A673 (cell line): ENCODE measurements around the gene TPP1. TPM values are rescaled to one million over a fixed set of nuclear protein-coding genes. Genes with fewer than 3 reads are reported as not detected.

Experiments
- BruUV-seq: library from RNA; stranded (reverse); fragments of 400-500 nt; replicated peaks from 2 replicates; lab custom pipeline; 2021; lab: Mats Ljungman, UMichigan
- CTCF ChIA-PET: fragments of 300-600 bp; sonication (Branson Sonifier 250); formaldehyde crosslinking; loops from one replicate; lab custom pipeline; 2022; ENCODE audit warnings: antibody characterized with exemption; lab: Charles Lee
- POLR2A ChIA-PET: fragments of 300-600 bp; sonication (Branson Sonifier 250); formaldehyde crosslinking; loops from one replicate; lab custom pipeline; 2022; ENCODE audit warnings: antibody characterized with exemption; ENCODE audit not compliant: low non-redundant PET; lab: Charles Lee
- DNase-seq: peaks from one replicate; pipeline ENCODE4 v3.0.0-alpha.2; 2015; ENCODE audit warnings: low spot score
- H3K27ac ChIP-seq: fragments of 200-600 bp; sonication (generic); 2 replicates; pipeline ENCODE4 v1.5.1; 2016; ENCODE audit warnings: mixed run types, low read depth, mild to moderate bottlenecking, mixed read lengths, antibody characterized with exemption, low read length; ENCODE audit not compliant: poor library complexity, severe bottlenecking
- H3K27me3 ChIP-seq: fragments of 200-600 bp; sonication (generic); replicated peaks from 2 replicates; pipeline ENCODE4 v1.6.1; 2017; ENCODE audit warnings: mixed run types, low read depth, mild to moderate bottlenecking, mixed read lengths, antibody characterized with exemption, low read length; ENCODE audit not compliant: insufficient read depth, poor library complexity
- H3K36me3 ChIP-seq: fragments of 200-600 bp; sonication (generic); 2 replicates; pipeline ENCODE4 v1.6.1; 2016; ENCODE audit warnings: mixed run types, mild to moderate bottlenecking, mixed read lengths, antibody characterized with exemption, low read length; ENCODE audit not compliant: insufficient read depth, poor library complexity, severe bottlenecking
- H3K4me1 ChIP-seq: fragments of 200-600 bp; sonication (generic); 2 replicates; pipeline ENCODE4 v1.6.1; 2017; ENCODE audit warnings: mixed run types, mild to moderate bottlenecking, mixed read lengths, antibody characterized with exemption, low read length; ENCODE audit not compliant: insufficient read depth, poor library complexity, severe bottlenecking
- H3K4me3 ChIP-seq: fragments of 200-600 bp; sonication (generic); 2 replicates; pipeline ENCODE4 v1.5.1; 2016; ENCODE audit warnings: low read depth, mixed run types, mild to moderate bottlenecking, mixed read lengths, low read length; ENCODE audit not compliant: poor library complexity, severe bottlenecking
- H3K9me3 ChIP-seq: fragments of 200-600 bp; sonication (generic); 2 replicates; pipeline ENCODE4 v1.6.1; 2016; ENCODE audit warnings: mixed run types, low read depth, mild to moderate bottlenecking, mixed read lengths, antibody characterized with exemption, low read length; ENCODE audit not compliant: poor library complexity, severe bottlenecking
- CTCF ChIP-seq: fragments of 300-800, 200-600 bp; sonication (generic); conservative IDR thresholded peaks from 2 replicates; pipeline ENCODE4 v1.5.1; 2017; ENCODE audit warnings: low read depth, mild to moderate bottlenecking, antibody characterized with exemption, low read length, moderate library complexity, mixed read lengths
- EZH2 ChIP-seq: fragments of 200-600 bp; sonication (generic); IDR thresholded peaks from 2 replicates; pipeline ENCODE4 v1.6.1; 2017; ENCODE audit warnings: borderline replicate concordance, low read depth, mild to moderate bottlenecking, mixed read lengths, antibody characterized with exemption, low read length; ENCODE audit not compliant: poor library complexity, severe bottlenecking
- intact Hi-C: fragments of 100-400 bp; cut with micrococcal nuclease; formaldehyde crosslinking; loops from one replicate; pipeline ENCODE4 v1.10.0; 2022; ENCODE audit not compliant: unreplicated experiment
- total RNA-seq: library from RNA; stranded (reverse); gene quantifications from 2 replicates; pipeline ENCODE4 v1.2.3, GENCODE V29; 2021

The TPP1 gene
- total RNA-seq, 1 experiment from 2014 or later = 53.0 TPM

GRCh38 chr11:6606471-6607189, 12.6 kb downstream of the TPP1 start:
- Histone ChIP-seq H3K36me3 (peaks cover 36% of the 10 kb centered on the region), H3K27ac (peak overlapping the region; percentile 82), H3K27me3 (no peaks in the 10 kb centered on the region), H3K9me3 (no peaks in the 10 kb centered on the region), H3K4me1 (peaks cover 14% of the 10 kb centered on the region), H3K4me3 (no peak overlapping the region)
- DNase-seq = peak; percentile 78
- BruUV-seq = no TSS peak
- no peak for TF ChIP-seq CTCF
- no peak for TF ChIP-seq EZH2
- POLR2A ChIA-PET = no interaction called here
- intact Hi-C loops = loop anchor here (5.0 kb wide), 1 partner anchor 124 kb away; the partner anchor contains the start of genes ARFIP2 and TIMM10B
- CTCF ChIA-PET = no interaction called here

DNA sequence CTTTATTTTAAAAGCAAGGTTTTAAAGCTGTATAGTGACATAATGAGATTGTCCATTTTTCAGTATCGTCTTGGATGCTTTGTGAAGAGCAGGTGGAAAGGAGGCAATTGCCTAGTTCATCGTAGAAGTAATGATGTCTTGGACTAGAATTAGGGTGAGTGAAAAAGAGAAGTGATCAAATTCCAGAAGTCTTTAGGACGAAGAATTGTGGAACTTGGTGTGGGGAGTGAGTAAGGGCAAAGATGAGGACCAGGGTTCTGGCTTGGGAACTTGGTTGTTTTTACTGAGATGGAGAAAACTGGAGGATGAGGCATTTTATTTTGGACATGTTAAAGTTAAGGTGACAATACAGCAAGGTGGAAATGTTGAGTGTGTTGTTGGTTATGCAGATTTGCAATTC, 14.4 kb downstream of the TPP1 start:
- H3K4me1 ChIP-seq = peaks cover 10% of the 10 kb centered on the region
- H3K27me3 ChIP-seq = no peaks in the 10 kb centered on the region
- DNase-seq = no peak
- H3K4me3 ChIP-seq = peak overlapping the region; percentile 74
- TF ChIP-seq EZH2 (no peak), CTCF (no peak)
- H3K9me3 ChIP-seq = no peaks in the 10 kb centered on the region
- H3K27ac ChIP-seq = peak overlapping the region; percentile 78
- POLR2A ChIA-PET = no interaction called here
- CTCF ChIA-PET = no interaction called here
- peaks cover 39% of the 10 kb centered on the region for H3K36me3 ChIP-seq
- no TSS peak for BruUV-seq
- intact Hi-C loops = loop anchor here (5.0 kb wide), 2 partner anchors 72 to 122 kb away; partner anchors contain the start of genes ARFIP2 and TIMM10B

DNA sequence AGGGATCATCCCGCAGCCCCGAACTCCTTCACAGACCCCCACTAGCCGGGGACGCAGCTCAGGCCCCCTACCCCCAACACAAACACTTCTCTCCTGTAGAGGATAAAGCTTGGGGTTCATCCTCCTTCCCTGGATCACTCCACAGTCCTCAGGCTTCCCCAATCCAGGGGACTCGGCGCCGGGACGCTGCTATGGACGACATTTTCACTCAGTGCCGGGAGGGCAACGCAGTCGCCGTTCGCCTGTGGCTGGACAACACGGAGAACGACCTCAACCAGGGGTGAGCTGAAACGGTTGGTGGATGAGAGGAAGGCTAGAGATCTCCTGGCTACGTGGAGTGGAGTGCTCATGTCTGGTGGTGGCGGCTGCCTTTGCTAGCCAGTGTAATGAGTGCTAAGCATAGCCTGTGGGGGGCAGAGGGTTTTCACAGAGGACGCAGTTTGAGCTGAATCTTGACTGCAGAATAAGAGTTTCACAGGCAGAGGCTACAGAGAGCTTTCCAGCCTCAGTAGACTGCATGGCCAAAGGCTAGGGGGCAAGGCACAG, 15.1 kb downstream of the TPP1 start:
- ChIA-PET CTCF (no interaction called here), POLR2A (no interaction called here)
- TF ChIP-seq CTCF (0 out of 2 replicates have a peak, but pooled peaks have one; percentile 22), EZH2 (no peak)
- intact Hi-C loops = loop anchor here (5.0 kb wide), 1 partner anchor 72 kb away; no protein-coding TSS in a partner anchor
- peak; percentile 51 for DNase-seq
- H3K27me3 ChIP-seq = no peaks in the 10 kb centered on the region
- peak overlapping the region; percentile 78 for H3K27ac ChIP-seq
- no TSS peak for BruUV-seq
- peaks cover 39% of the 10 kb centered on the region for H3K36me3 ChIP-seq
- no peaks in the 10 kb centered on the region for H3K9me3 ChIP-seq
- peaks cover 10% of the 10 kb centered on the region for H3K4me1 ChIP-seq
- peak overlapping the region; percentile 74 for H3K4me3 ChIP-seq
